HEK293T (cell line): ENCODE results near the gene SMPD3.

Source experiments
- ELF4 ChIP-seq: fragments of 450-650 bp; IDR thresholded peaks from 2 replicates; pipeline ENCODE4 v1.6.1; 2017; ENCODE audit warnings: antibody characterized with exemption
- FOXA1 ChIP-seq: fragments of 450-650 bp; IDR thresholded peaks from 2 replicates; pipeline ENCODE4 v1.6.1; 2016; ENCODE audit warnings: mild to moderate bottlenecking
- FOXK2 ChIP-seq: fragments of 450-650 bp; IDR thresholded peaks from 2 replicates; pipeline ENCODE4 v1.6.1; 2016; ENCODE audit warnings: mild to moderate bottlenecking
- SP1 ChIP-seq: fragments of 450-650 bp; IDR thresholded peaks from 2 replicates; pipeline ENCODE4 v1.6.1; 2017
- TARDBP ChIP-seq: fragments of 450-650 bp; IDR thresholded peaks from 2 replicates; pipeline ENCODE4 v1.6.1; 2016

DNA sequence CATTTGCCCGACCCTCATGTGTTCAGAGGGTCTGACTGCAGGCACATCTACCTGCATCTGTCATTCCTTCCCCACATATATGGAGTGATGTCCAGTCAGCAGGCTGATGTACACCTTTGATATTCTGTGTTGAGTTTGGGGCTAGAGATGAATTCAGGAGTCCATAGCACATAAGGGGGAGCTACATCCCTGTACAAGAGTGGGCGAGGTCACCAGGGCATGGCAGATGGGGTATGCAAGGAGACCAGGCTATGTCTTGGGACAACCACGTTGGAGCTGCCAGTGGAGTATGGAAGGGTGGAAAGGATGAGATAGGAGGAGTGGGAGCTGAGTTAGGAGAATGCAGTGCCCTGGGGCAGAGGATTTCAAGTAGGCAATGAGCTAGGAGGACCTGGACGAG lies 15.0 kb downstream of the SMPD3 start:
- no peak for TF ChIP-seq FOXA1
- no peak for TF ChIP-seq ELF4
- TF ChIP-seq SP1, result no peak
- TF ChIP-seq FOXK2, result no peak
- TF ChIP-seq TARDBP, result no peak
